Choroid plexus epithelial cell (primary cell): ENCODE results near the gene ANGPTL4.

Experiments
- DNase-seq: peaks from one replicate; pipeline ENCODE4 v3.0.0-alpha.2; 2010; ENCODE audit warnings: low read depth
- H3K4me3 ChIP-seq: 2 replicates; pipeline ENCODE4 v1.5.1; 2011; ENCODE audit warnings: low read depth, mild to moderate bottlenecking, control low read depth, low read length, moderate library complexity
- TF ChIP-seq, protein P1 (sequence below): conservative IDR thresholded peaks from 2 replicates; pipeline ENCODE4 v1.5.1; 2011; ENCODE audit warnings: low read depth, mild to moderate bottlenecking, control low read depth, inconsistent platforms, low read length, moderate library complexity

The ANGPTL4 gene

DNA sequence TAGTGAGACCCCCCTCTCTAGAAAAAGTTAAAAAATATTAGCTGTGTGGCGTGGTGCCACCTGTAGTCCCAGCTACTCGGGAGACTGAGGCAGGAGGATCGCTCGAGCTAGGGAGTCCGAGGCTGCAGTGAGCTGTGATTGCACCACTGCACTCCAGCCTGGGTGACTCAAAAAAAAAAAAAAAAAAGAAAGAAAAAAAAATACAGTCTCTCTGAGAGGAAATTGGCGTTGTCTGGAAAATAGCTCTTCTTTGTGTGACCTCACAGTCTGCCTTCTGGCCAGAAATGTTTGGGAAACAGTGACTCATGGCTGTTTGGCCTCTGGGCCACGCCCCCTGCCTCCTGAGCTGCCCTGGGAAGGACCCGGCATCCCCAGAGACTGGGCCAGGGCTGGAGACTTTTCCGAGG lies 59.9 kb downstream of the ANGPTL4 start:
- DNase-seq = peak; percentile 98
- no peak overlapping the region for H3K4me3 ChIP-seq
- TF ChIP-seq, protein P1, sequence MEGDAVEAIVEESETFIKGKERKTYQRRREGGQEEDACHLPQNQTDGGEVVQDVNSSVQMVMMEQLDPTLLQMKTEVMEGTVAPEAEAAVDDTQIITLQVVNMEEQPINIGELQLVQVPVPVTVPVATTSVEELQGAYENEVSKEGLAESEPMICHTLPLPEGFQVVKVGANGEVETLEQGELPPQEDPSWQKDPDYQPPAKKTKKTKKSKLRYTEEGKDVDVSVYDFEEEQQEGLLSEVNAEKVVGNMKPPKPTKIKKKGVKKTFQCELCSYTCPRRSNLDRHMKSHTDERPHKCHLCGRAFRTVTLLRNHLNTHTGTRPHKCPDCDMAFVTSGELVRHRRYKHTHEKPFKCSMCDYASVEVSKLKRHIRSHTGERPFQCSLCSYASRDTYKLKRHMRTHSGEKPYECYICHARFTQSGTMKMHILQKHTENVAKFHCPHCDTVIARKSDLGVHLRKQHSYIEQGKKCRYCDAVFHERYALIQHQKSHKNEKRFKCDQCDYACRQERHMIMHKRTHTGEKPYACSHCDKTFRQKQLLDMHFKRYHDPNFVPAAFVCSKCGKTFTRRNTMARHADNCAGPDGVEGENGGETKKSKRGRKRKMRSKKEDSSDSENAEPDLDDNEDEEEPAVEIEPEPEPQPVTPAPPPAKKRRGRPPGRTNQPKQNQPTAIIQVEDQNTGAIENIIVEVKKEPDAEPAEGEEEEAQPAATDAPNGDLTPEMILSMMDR = no peak
